Measurements from ENCODE around the gene DCP1A. TPM values are rescaled to one million over a fixed set of nuclear protein-coding genes. Genes with fewer than 3 reads are reported as not detected.

DCP1A gene
- total and polyA plus RNA-seq, 9 of the 15 experiments (the other 6 are each of a cell fraction or from before 2014, with no cell fraction given), result 6.6 to 33.7 (median 13.3) TPM

DNA sequence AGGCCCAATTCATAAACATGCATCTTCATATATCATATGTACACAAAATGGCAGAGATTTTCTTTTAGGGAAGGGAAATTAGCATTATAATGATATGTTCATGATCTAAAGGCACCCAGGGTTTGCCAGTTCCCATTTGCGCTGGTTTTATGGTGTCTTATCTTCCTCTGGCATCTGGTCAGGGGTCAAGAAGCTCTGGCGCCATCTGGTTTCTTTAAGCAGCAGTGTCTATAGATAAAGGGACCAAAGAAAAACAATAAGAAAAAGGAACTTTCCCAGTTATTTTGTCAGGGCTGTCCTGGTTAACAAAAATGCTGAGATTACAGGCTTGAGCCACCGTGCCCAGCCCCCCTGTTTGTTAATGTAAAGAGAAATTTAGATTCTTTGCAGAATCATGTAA lies 3.3 kb upstream of the DCP1A start (continued):
- TF ChIP-seq SMAD4 (CRISPR knock-in tag; conservative IDR thresholded peaks at IDR 0.05) (peak; percentile 67), E2F5 (CRISPR knock-in tag; IDR thresholded peaks at IDR 0.05) (no peak), MYBL2 (IDR thresholded peaks at IDR 0.05; ENCODE audit: low read depth) (no peak), MYBL2 (CRISPR knock-in tag; IDR thresholded peaks at IDR 0.05; ENCODE audit: borderline replicate concordance) (no peak), CSDE1 (IDR thresholded peaks at IDR 0.05) (no peak), DPF2 (IDR thresholded peaks at IDR 0.05) (peak; percentile 84), KDM5B (IDR thresholded peaks at IDR 0.05; ENCODE audit: insufficient replicate concordance, low read depth, low read length) (no peak), KHSRP (IDR thresholded peaks at IDR 0.05) (no peak), CBFB (CRISPR knock-in tag; IDR thresholded peaks at IDR 0.05) (no peak), RCOR1 (IDR thresholded peaks at IDR 0.05; ENCODE audit: borderline replicate concordance in 1 of 2, low read depth in 2 of 2, low read length in 2 of 2) (peak; percentile 74 to 96; a peak in 3 of 4 replicates), GTF2F1 (IDR thresholded peaks at IDR 0.05; ENCODE audit: low read depth, low read length) (no peak), BMI1 (IDR thresholded peaks at IDR 0.05; ENCODE audit: low read length) (no peak), TEAD4 (IDR thresholded peaks at IDR 0.05; ENCODE audit: low read length) (peak; percentile 98), TEAD4 (CRISPR knock-in tag; IDR thresholded peaks at IDR 0.05; ENCODE audit: borderline replicate concordance) (no peak), ZNF696 (CRISPR knock-in tag; conservative IDR thresholded peaks at IDR 0.05) (no peak), PML (IDR thresholded peaks at IDR 0.05; ENCODE audit: low read length) (peak; percentile 96), KLF13 (tag; IDR thresholded peaks at IDR 0.05; ENCODE audit: borderline replicate concordance, low read depth) (no peak), CEBPZ (IDR thresholded peaks at IDR 0.05; ENCODE audit: borderline replicate concordance, low read depth, low read length) (no peak), ZNF507 (tag; conservative IDR thresholded peaks at IDR 0.05) (no peak), FOS (IDR thresholded peaks at IDR 0.05; ENCODE audit: extremely low read depth, insufficient read length) (no peak), KAT7 (CRISPR knock-in tag; IDR thresholded peaks at IDR 0.05; ENCODE audit: borderline replicate concordance) (no peak)
- TF ChIP-seq, protein P1, sequence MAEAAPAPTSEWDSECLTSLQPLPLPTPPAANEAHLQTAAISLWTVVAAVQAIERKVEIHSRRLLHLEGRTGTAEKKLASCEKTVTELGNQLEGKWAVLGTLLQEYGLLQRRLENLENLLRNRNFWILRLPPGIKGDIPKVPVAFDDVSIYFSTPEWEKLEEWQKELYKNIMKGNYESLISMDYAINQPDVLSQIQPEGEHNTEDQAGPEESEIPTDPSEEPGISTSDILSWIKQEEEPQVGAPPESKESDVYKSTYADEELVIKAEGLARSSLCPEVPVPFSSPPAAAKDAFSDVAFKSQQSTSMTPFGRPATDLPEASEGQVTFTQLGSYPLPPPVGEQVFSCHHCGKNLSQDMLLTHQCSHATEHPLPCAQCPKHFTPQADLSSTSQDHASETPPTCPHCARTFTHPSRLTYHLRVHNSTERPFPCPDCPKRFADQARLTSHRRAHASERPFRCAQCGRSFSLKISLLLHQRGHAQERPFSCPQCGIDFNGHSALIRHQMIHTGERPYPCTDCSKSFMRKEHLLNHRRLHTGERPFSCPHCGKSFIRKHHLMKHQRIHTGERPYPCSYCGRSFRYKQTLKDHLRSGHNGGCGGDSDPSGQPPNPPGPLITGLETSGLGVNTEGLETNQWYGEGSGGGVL (CRISPR knock-in tag; IDR thresholded peaks at IDR 0.05), result no peak
- TF ChIP-seq, protein P2, sequence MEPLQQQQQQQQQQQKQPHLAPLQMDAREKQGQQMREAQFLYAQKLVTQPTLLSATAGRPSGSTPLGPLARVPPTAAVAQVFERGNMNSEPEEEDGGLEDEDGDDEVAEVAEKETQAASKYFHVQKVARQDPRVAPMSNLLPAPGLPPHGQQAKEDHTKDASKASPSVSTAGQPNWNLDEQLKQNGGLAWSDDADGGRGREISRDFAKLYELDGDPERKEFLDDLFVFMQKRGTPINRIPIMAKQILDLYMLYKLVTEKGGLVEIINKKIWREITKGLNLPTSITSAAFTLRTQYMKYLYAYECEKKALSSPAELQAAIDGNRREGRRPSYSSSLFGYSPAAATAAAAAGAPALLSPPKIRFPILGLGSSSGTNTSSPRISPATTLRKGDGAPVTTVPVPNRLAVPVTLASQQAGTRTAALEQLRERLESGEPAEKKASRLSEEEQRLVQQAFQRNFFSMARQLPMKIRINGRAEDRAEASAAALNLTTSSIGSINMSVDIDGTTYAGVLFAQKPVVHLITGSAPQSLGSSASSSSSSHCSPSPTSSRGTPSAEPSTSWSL (CRISPR knock-in tag; IDR thresholded peaks at IDR 0.05; ENCODE audit: borderline replicate concordance), result no peak

All from K562 (cell line).